UCSD-AML1 (cell line): ENCODE data around the gene NCDN.
A peak's percentile ranks its signal among the peaks of the same experiment; 100 is the strongest.

Source experiments
- DNase-seq: peaks from one replicate; lab custom pipeline; 2025; ENCODE audit not compliant: unreplicated experiment; lab: John Stamatoyannopoulos, UW

NCDN gene

DNA sequence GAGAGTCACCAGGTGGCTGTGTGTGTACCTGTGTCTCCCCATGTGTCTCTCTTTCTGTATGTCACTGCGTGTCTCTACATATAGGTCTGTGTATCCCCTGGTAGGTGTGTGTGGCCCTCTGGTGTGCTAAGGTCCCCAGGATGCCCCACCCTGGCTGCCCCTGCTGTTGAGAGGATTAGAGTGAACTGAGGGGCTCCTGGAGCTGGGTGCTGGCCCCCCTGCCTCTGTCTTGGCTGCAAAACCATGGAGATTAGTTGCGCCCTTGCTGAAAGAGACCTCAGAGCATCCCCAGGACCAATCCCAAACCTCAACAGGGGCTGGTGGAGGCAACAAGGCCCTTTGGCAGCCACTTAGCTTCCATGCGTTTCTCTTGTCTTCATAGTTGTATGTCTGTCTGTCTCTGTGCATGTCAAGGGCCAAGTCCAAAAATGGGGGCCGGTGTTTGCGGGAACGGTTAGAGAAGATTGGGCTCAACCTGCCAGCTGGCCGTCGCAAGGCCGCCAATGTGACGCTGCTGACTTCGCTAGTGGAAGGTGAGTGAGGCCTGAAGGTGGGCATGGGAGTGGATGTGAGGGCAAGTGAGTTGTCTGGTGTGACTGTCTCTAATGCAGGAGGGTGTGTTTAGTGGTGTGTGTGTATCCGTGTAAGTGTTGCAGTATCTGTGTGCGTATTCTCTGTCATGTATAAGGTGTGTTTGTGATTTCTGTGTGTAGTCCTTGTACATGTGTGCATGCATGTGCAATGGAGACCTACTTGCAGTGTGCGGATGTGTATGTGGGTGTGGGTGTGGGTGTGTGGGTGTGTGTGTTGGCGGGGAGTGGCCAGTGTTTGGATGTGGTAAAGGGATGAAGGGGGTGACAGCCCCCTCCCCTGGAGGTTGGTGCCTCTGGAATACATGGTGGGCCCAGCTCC lies 32.2 kb downstream of the NCDN start:
- DNase-seq = no peak

DNA sequence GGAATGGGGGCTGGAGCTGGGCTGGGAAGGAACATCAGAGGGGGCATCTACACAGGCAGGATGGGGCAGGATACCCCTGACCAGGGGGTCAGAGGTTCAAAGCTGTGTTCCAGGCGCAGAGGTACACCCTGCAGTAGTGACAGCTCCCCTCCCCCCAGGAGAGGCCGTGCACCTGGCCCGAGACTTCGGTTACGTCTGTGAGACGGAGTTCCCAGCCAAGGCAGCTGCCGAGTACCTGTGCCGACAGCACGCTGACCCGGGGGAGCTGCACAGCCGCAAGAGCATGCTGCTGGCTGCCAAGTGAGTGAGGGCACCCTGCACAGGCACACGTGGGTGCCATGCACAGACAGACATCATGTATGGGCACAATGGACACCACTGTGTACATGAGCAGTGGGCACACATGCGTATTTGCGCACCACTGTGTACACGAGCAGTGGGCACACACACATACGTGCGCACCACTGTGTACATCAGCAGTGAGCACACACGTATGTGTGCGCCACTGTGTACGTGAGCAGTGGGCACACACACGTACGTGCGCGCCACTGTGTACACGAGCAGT lies 33.0 kb downstream of the NCDN start:
- DNase-seq = no peak

DNA sequence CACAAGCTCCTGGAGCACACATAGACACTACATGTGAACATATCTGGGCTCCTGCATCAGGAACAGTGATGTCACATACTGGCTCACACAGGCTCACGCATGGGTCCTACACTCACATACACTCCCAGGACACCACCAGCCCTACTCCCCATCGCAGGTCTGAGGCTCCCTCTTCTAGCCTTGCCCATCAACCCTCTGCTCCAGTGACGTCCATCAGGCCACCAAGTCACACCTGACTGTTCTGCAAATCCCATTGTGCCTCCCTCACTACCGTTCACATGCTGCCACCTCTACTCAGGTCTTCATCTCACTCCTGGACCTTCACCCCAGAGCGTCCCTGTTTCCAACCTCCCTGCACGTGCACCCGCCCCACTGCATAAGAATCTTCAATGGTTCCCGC lies 33.6 kb downstream of the NCDN start:
- no peak for DNase-seq

DNA sequence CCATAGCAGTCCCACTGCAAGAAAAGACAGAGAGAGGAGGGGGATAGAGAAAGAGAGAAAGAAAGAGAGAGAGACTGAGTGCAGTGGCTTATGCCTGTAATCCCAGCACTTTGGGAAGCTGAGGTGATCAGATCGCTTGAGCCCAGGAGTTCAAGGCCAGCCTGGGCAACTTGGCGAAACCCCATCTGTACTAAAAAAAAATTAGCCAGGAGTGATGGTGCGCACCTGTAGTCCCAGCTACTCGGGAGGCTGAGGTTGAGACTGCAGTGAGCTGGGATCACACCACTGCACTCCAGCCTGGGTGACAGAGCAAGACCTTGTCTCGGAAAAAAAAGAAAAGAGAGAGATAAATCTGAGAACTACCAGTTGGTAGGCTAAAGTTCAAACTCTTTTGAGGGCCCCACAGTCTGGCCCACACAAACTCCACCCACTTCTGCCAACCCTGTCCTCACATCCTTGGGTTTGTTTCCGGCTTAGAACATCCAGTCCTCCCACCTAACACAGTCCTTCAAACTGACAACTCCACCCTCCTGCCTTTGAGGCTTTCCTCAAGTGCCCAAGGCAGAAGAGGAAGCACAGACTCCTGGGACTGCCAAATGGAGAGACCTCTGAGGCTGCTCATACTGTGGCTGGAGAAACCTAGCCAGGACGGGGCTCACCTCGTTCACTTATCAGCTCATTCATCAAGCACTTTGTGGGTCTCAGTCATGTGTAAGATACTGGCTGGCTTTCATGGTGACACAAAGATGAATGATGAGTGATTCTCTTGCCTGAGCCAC lies 35.6 kb downstream of the NCDN start:
- DNase-seq = peak; percentile 59

DNA sequence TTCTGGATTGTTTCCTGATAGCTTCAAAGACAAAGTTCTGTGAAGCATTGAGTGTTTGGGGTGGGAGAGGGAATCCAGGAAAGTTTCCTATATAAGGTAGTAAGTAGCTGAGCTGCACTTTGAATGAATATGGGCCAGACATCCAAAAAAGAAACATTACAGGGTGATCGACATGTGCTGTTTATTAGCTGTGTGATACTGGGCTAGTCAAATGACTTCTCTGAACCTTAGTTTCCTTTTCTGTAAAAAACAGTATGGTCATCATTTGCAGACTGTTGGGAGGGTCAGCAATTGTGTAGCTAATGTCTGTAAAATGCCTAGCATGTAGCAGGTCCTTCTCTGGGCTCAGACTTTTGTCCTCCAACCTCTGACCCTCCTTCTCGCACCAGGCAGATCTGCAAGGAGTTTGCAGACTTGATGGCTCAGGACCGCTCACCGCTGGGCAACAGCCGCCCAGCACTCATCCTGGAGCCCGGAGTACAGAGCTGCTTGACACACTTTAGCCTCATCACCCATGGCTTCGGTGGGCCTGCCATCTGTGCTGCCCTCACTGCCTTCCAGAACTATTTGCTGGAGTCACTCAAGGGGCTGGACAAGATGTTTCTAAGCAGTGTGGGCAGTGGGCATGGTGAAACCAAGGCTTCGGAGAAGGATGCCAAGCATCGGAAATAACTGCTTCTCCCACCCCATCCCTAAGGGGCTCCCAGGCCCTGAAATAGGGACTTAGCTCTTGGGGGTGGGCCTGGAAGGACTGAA lies 36.6 kb downstream of the NCDN start:
- no peak for DNase-seq

DNA sequence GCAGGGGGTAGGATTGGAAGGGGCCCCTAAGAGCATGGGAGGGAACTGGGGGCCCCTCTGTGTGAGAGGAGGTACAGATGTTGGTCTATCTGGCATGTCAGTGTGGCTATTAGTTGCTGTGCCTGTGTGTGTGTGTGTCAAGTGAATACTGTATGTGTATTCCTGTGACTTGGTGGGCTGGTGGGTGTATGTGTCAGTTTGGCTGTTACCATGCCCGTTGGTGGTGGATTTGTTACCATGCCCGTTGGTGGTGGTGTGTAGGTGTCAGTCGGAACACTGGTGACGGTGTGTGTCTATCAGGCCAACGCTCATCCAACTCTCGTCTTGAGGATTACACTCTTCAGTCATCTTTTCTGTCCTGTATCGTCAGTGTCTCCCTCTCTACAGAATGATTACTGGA lies 38.1 kb downstream of the NCDN start:
- DNase-seq = no peak

DNA sequence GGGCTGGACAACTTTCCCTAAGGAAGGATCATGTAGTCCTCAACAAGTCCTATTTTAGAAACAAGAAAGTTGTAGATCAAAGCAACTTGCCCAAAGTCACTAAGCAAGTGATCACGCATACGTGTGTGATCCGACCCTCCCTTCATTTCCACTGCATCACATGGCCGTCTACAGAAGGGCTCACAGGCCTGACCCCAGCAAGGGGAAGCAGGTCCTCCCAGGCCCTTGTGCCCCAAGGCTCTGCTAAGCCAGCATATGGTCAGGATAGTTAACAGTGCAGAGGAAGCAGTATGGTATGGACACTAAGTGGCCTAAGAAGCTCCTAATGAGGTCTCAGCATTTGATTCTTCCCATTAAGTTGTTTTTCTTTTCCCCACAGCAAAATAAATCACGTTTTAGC lies 40.3 kb downstream of the NCDN start:
- DNase-seq = no peak

DNA sequence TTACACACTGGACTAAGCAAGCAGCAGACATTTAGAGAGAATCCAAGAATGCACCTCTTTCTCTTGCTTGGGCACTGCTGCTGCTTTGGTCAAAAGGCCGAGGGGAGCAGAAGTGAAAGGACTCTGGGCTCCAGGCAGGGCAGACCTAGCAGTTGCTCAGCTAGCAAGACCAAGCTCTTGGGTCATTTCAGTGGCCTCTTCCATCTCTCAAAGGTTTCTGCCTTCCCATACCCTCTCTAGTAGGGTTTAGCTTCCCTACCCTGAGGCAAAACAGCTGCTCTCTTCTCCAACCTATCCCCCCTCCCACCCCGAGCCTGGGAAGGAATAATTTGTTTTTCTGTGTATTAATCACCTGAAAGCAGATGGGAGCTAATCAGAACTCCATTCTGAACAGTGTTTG lies 41.3 kb downstream of the NCDN start:
- no peak for DNase-seq

DNA sequence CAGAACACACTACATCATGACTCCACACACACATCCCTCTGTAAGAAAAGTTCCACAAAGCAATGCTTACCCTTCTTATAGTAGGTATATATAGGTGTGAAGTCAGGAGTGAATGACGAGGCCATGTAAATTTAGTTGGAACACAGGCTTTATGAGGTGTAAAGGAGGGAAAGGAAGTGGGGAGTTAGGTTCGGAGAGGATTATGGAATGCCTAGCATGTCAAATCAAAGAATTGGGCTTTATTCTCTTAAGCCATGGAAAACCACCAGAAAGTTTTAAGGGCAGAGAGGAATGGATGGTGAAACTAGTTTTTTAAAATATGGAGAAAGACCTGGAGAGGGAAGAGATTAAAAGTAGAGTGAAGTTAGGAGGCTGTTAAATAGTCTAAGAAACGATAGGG lies 41.8 kb downstream of the NCDN start:
- no peak for DNase-seq

DNA sequence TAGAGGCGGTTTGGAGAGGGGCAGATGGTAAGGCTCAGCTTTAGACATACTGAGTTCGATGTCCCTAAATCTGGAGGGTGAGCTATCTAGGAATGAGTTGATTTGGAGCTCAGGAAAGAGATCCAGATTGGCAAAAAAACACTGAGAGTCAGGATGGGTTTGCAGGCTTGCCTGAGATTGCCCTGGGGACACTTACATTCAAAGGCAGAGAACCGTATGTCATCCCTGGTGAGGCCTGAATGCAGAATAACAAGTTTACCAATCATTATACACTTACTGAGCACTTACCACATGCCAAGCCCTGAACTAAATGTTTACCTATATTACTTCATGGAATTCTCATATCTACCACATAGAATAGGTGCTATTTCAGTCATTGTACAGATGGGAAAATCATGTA lies 43.0 kb downstream of the NCDN start:
- DNase-seq = no peak

DNA sequence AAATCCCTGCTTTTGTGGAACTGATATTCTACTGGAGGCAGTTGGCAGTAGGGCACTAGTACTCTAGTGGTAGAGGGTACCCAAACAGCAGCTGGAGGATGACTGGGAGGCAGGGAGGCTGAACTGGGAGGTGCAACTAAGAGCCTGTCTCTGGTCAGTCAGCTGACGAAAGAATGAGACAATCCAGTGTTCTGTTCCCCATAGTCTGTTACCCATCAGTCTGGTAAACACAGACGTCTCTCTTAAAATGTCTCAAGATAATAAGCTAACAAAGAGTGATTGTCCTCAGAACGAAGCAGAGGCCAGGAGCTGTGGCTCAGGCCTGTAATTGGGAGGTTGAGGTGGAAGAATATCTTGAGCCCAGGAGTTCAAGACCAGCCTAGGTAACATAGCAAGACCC lies 45.9 kb downstream of the NCDN start:
- DNase-seq = no peak

DNA sequence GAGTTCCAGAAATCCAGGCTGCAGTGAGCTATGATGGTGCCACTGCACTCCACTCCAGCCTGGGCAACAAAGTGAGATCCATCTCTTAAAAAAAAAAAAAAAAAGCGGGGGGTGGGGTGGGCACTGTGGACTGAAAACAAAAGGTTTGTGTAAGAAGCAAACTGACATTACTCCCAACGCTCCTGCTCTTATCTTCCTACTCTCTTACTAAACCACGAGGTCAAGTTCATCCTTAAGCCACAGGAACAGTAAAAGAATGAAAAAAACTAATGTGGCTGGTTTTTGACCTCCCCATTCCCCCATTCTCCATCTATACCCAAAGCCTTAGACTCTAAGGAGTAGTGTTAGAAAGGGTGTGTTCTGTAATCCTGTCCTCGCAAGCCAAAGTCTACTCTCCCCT lies 46.3 kb downstream of the NCDN start:
- no peak for DNase-seq

DNA sequence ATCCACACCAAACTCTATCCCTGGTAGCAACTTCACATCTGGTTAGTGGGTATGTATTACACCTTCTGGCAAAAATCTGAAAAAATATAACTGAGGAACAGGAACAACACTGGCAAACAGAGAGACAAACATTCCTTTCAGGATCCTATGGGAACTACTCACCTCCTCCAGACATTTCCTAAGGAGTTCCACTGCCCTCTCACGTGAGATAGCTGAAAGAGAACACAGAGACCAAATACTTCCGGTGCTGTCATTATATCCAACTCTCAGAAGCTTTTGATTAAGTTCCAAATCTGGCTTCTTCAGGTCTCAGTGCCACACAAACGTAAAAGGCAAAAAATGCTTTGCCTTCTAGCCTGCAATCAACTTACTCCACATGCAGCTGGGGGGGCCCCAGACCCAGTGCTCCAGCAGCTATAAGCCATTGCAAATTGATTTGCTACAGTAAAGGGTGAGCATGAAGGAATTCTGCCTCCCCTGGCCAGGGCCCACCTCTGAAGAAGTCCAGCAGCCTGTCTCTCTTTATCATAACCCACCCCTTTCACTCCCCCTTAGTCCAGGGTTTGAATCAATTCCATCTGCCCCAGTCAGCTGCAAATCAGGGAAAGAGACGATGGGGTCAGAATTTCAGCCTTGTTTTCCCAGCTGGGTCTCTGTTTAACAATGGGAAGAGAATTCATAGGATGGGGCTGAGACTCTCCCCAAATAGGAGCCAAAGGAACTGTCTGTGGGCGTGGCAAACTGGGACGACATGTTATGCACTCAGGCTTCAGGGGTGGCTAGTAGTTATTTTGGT lies 47.7 kb downstream of the NCDN start:
- DNase-seq = no peak

DNA sequence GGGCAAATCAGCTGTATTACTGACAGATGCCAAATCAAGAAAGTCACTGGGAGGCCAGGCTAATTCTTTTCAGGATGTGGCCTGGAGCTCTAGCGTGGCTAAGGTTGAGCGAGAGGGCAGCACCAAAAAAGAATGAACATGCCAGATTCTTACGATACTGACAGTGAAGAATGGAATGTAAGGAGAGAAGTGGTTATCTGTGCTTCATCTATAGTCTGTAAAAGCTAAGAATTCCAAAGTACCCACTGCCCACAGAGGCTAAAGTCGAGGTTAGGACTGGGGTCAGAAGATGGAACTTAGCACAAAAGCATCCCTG lies 48.2 kb downstream of the NCDN start:
- DNase-seq = no peak

DNA sequence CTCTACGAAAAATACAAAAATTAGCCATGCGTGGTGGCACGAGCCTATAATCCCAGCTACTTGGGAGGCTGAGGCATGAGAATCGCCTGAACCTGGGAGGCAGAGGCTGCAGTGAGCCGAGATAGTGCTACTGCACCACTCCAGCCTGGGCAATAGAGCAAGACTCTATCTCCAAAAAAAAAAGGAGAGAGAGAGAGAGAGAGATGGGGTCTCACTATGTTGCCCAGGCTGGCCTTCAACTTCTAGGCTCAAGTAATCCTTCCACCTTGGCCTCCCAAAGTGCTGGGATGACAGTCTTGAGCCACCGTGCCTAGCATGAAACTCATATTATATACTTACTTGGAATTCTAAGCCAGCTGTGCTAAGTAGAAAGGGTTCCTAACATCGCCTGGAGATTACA lies 54.1 kb downstream of the NCDN start:
- DNase-seq = no peak

DNA sequence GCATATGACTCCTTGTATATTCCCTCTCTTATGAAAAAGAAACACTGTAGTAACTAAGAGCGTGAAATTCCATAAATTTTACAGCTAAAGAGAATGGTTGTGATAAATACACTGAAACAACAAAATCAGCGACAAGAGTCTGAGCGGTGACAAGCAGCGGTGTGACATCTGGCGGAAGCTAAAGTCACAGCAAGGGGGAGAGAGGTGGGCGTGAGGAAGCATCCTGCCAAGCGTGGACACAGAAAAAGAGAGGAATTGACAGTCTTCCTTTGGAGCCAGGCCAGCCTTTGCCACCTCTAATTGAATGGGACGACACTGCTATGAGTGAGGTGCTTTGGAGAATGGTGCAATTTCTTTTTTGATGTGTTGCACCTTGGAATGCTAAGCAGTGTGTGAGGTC lies 57.8 kb downstream of the NCDN start:
- no peak for DNase-seq
